Activated CD8-positive, alpha-beta T cell treated with anti-CD3 and anti-CD28 coated beads for 36 hours (primary cell): ENCODE results near the gene STMP1. TPM values are rescaled to one million over a fixed set of nuclear protein-coding genes. Genes with fewer than 3 reads are reported as not detected.

ENCODE experiments used
- ATAC-seq: fragments of 200-7000 bp; cut with Tn5 transposase; one replicate; pipeline ENCODE4 v1.10.0; 2021; ENCODE audit warnings: mild to moderate bottlenecking, moderate library complexity
- CTCF ChIA-PET: fragments of 350-600 bp; sonication (Branson Sonifier 250); formaldehyde crosslinking; loops from one replicate; lab custom pipeline; 2021; ENCODE audit warnings: antibody characterized with exemption; lab: Charles Lee
- POLR2A ChIA-PET: fragments of 350-600 bp; sonication (Branson Sonifier 250); formaldehyde crosslinking; loops from one replicate; lab custom pipeline; 2021; ENCODE audit warnings: antibody characterized with exemption; lab: Charles Lee
- DNase-seq: peaks from one replicate; pipeline ENCODE4 v3.0.0-alpha.2; 2020
- H3K27ac Mint-ChIP-seq: one replicate; pipeline ENCODE4 v1.8.0; 2021; ENCODE audit warnings: mild to moderate bottlenecking, mixed read lengths
- H3K27me3 Mint-ChIP-seq: one replicate; pipeline ENCODE4 v1.8.0; 2021; ENCODE audit warnings: mixed read lengths
- H3K36me3 Mint-ChIP-seq: one replicate; pipeline ENCODE4 v1.8.0; 2021; ENCODE audit warnings: low read depth, mixed read lengths
- H3K4me1 Mint-ChIP-seq: one replicate; pipeline ENCODE4 v1.8.0; 2021; ENCODE audit warnings: low read depth, mixed read lengths
- H3K4me3 Mint-ChIP-seq: one replicate; pipeline ENCODE4 v1.8.0; 2021; ENCODE audit warnings: mild to moderate bottlenecking, moderate library complexity, mixed read lengths
- H3K9me3 Mint-ChIP-seq: one replicate; pipeline ENCODE4 v1.8.0; 2021; ENCODE audit warnings: mixed read lengths
- CTCF ChIP-seq: fragments of 200-600 bp; IDR thresholded peaks from one replicate; pipeline ENCODE4 v1.8.0; 2022; ENCODE audit warnings: antibody characterized with exemption, mild to moderate bottlenecking
- intact Hi-C: fragments of 100-400 bp; cut with micrococcal nuclease; formaldehyde crosslinking; loops from one replicate; pipeline ENCODE4 v1.10.0; 2022
- total RNA-seq, 2 experiments: library from RNA; stranded (reverse); gene quantifications; one replicate each; pipeline ENCODE4 v1.2.3, GENCODE V29; 2021

The STMP1 gene
- total RNA-seq, 2 experiments from 2014 or later = 21.1 to 23.4 TPM

DNA sequence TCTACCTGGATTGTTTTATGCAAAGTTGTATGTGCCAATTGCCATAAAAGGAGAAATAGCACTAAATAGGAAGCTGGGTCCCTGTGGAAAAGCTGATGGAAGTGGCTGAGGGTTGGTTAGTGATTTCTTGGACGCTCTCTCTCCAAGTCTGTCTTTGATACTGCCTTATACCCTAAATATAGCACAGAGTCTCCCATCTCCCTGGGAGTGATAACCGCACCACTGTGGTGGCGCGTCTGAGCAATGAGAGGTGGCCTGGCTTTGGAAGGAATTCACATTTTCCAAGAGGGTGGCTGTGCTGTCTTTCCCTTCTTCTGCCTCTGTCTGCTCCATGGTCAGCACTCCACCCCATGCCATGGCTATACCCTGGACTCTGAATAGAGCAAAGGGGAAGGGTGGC, 31.2 kb downstream of the STMP1 start:
- TF ChIP-seq CTCF = no peak
- CTCF ChIA-PET = no interaction called here
- H3K27ac Mint-ChIP-seq = no peak overlapping the region
- no peaks in the 10 kb centered on the region for H3K27me3 Mint-ChIP-seq
- H3K36me3 Mint-ChIP-seq = no peaks in the 10 kb centered on the region
- no peaks in the 10 kb centered on the region for H3K9me3 Mint-ChIP-seq
- ATAC-seq (no peak), DNase-seq (no peak)
- POLR2A ChIA-PET = no interaction called here
- H3K4me3 Mint-ChIP-seq = no peak overlapping the region
- intact Hi-C loops = no loop called here
- H3K4me1 Mint-ChIP-seq = no peaks in the 10 kb centered on the region

GRCh38 chr7:135697276-135698049, 35.1 kb downstream of the STMP1 start:
- Mint-ChIP-seq H3K27ac (no peak overlapping the region), H3K4me3 (no peak overlapping the region), H3K9me3 (no peaks in the 10 kb centered on the region), H3K4me1 (no peaks in the 10 kb centered on the region), H3K36me3 (no peaks in the 10 kb centered on the region), H3K27me3 (no peaks in the 10 kb centered on the region)
- no peak for DNase-seq
- ATAC-seq = no peak
- TF ChIP-seq CTCF = no peak
- CTCF ChIA-PET = interaction anchor here (2.8 kb wide), 1 partner anchor 13 kb away, joined by 9 read pairs; no protein-coding TSS in a partner anchor
- POLR2A ChIA-PET = no interaction called here
- intact Hi-C loops = no loop called here

- intact Hi-C loops = no loop called here
- ATAC-seq (peak; percentile 27), DNase-seq (peak; percentile 30)
- H3K4me1 Mint-ChIP-seq = no peaks in the 10 kb centered on the region
- H3K36me3 Mint-ChIP-seq = no peaks in the 10 kb centered on the region
- H3K27me3 Mint-ChIP-seq = no peaks in the 10 kb centered on the region
- ChIA-PET POLR2A (no interaction called here), CTCF (interaction anchor here (0.5 to 1.0 kb wide), 3 partner anchors 24 to 58 kb away, joined by 3 to 4 read pairs (median 4); partner anchors contain the start of gene SLC13A4)
- no peaks in the 10 kb centered on the region for H3K9me3 Mint-ChIP-seq
- no peak overlapping the region for H3K4me3 Mint-ChIP-seq
- peak; percentile 34 for TF ChIP-seq CTCF
- H3K27ac Mint-ChIP-seq = no peak overlapping the region
Observed at GRCh38 chr7:135704074-135704473, 41.8 kb downstream of the STMP1 start.

DNA sequence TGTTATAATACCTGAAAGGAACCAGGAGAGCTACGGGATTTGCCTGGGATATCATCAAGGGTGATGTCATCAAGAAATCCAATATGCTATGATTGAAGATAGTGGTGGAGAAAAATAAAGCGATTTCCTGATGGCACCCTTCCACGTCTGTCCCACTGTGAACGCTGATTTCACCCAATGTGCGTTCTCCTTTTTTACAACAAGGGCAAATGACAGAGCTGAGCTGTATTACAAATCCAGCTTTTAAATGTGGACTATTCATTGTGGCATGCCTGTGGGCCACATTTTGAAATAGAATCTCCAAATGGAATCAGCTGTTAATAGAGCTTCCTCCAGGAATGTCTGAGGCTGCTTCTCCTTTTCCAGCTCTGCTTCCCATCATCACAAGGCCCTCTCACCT, 42.4 kb downstream of the STMP1 start:
- no peaks in the 10 kb centered on the region for H3K9me3 Mint-ChIP-seq
- ATAC-seq = no peak
- H3K27ac Mint-ChIP-seq = no peak overlapping the region
- H3K4me3 Mint-ChIP-seq = no peak overlapping the region
- intact Hi-C loops = no loop called here
- H3K4me1 Mint-ChIP-seq = no peaks in the 10 kb centered on the region
- no peaks in the 10 kb centered on the region for H3K36me3 Mint-ChIP-seq
- no peak for TF ChIP-seq CTCF
- no peaks in the 10 kb centered on the region for H3K27me3 Mint-ChIP-seq
- DNase-seq = no peak
- CTCF ChIA-PET = interaction anchor here (0.5 to 1.0 kb wide), 3 partner anchors 24 to 58 kb away, joined by 3 to 4 read pairs (median 4); partner anchors contain the start of gene SLC13A4
- POLR2A ChIA-PET = no interaction called here

DNA sequence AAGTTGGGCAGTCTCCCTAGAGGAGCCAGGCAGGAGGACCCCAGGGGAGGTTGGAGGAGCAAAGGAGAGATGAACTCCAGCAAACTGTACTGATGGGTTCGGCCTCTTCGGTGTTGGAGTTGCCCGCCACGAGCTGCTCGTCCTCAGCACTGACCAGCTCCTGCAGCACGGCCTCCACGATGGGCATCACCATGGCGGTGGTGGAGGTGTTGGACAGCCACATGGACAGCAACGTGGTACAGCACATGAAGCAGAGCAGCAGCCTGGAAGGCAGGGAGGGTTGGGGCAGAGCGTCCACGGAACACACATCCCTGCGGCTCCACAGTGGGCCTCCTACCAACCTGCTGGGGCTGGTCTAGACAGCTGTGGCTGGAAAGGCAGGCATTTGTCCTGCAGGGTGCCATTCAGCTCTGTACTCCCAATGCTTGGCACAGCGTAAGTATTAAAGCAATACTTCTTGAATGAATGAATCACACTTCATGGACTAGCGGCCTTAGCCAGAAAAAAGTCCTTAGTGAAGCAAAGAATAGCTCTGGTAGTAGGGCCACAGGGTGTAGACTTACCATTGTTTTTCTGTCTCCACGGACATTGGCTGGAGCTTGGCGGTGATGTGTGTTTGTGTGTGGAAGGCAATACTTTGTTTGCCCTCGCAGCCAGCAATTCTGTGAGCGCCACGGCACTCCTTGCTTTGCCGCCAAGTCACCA, 43.9 kb downstream of the STMP1 start:
- intact Hi-C loops = no loop called here
- POLR2A ChIA-PET = no interaction called here
- CTCF ChIA-PET = no interaction called here

More for the DNA sequence above, 43.9 kb downstream of the STMP1 start:
- Mint-ChIP-seq H3K36me3 (no peaks in the 10 kb centered on the region), H3K9me3 (no peaks in the 10 kb centered on the region), H3K4me3 (no peak overlapping the region), H3K27ac (no peak overlapping the region), H3K27me3 (no peaks in the 10 kb centered on the region), H3K4me1 (no peaks in the 10 kb centered on the region)
- DNase-seq = no peak
- TF ChIP-seq CTCF = no peak
- no peak for ATAC-seq
